ENCODE results near the gene B4GALNT4.
"Not testable (repeated sequence)": the region's sequence is repeated elsewhere in the genome, so short reads cannot be mapped to it uniquely, and the experiment has no call there.

The B4GALNT4 gene

GRCh38 chr11:387193-387793 lies 18.0 kb downstream of the B4GALNT4 start:
- no peak overlapping the region for H3K4me3 ChIP-seq (ENCODE audit: low read length)
- no peak for DNase-seq (ENCODE audit: low read depth)
- TF ChIP-seq CTCF (conservative IDR thresholded peaks at IDR 0.05; ENCODE audit: low read depth, low read length), result no peak

DNA sequence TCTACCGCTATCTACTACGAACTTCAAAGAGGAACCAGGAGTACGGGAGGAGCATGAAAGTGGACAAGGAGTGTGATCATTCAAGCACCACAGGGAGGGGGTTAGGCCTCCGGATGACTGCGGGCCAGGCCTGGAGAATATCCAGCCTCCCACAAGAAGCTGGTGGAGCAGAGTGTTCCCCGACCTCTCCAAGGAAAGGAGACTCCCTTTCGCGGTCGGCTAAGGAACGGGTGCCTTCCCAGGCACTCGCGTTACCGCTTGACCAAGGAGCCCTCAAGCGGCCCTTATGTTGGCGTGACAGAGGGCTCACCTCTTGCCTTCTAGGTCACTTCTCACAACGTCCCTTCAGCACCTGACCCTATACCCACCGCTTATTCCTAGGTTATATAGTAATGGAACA lies 20.1 kb downstream of the B4GALNT4 start:
- not testable (repeated sequence) for H3K4me3 ChIP-seq (ENCODE audit: low read length); DNase-seq (ENCODE audit: low read depth)

DNA sequence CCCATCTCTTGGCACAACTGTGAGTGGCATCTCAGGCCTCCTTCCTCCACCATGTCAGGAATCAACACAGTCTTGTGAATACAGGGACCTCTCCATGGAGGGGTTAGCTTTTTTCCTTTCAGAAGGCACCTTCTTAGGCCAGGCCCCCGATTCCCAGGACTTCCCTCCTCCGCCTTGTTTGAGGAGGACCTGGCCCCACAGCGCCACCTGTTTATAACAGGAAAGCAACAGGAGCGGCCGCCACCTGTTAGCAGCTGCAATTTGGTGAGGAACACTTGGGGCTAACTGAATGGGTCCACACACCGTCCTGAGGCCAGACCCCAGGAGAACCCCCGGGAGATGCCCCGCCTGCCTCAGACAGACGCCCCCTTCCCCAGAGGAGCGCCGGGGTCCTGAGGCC lies 20.9 kb downstream of the B4GALNT4 start:
- no peak overlapping the region for H3K4me3 ChIP-seq (ENCODE audit: low read length)
- TF ChIP-seq CTCF (conservative IDR thresholded peaks at IDR 0.05; ENCODE audit: low read depth, low read length), result peak; percentile 23
- DNase-seq (ENCODE audit: low read depth), result no peak

DNA sequence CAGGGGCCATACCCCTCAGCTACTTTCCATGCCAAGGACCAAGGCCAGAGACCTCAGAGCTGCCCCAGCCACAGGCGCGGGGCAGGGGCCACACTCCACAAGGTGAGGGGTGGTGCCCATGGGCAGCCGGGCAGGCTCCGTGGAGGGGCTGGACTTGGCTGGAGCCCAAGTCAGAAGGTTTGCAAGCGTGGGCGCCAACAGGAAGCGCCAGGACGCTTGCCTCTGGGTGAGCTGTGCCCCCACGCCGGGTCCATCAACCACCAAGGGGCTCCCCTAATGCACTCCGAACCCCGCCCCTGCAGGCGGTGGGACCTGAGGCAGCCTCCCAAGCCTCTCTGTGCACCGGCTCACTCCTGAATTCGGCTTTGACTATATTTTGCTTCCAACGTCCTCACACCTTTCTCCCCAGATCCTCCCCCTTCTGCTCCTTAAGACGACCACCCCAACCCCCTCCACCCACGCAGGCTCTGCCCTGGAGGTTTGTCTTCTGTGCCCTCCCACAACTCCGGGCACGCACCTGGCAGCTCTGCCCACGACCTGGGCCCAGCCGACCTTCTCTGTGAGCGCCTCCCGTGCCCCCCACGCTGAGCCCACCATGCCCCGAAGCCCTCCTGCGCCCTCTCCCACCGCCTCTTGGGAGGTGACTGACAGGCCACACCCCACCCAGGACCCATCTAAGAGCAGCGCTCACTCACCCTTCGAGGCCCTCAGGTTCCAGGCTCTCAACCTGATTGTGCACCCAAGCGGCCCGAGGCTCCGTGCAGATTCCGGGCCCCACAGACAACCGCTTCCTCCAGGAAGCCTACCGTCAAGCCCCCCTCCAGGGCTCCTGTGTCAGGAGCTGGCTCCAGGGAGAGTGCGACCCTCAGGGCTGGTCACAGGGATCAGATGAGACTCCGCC lies 22.1 kb downstream of the B4GALNT4 start:
- no peak for TF ChIP-seq CTCF (conservative IDR thresholded peaks at IDR 0.05; ENCODE audit: low read depth, low read length)
- no peak overlapping the region for H3K4me3 ChIP-seq (ENCODE audit: low read length)
- DNase-seq (ENCODE audit: low read depth), result no peak

- no peak overlapping the region for H3K4me3 ChIP-seq (ENCODE audit: low read length)
- DNase-seq (ENCODE audit: low read depth), result no peak
- TF ChIP-seq CTCF (conservative IDR thresholded peaks at IDR 0.05; ENCODE audit: low read depth, low read length), result no peak
Observed at GRCh38 chr11:392102-392777, 22.9 kb downstream of the B4GALNT4 start.

DNA sequence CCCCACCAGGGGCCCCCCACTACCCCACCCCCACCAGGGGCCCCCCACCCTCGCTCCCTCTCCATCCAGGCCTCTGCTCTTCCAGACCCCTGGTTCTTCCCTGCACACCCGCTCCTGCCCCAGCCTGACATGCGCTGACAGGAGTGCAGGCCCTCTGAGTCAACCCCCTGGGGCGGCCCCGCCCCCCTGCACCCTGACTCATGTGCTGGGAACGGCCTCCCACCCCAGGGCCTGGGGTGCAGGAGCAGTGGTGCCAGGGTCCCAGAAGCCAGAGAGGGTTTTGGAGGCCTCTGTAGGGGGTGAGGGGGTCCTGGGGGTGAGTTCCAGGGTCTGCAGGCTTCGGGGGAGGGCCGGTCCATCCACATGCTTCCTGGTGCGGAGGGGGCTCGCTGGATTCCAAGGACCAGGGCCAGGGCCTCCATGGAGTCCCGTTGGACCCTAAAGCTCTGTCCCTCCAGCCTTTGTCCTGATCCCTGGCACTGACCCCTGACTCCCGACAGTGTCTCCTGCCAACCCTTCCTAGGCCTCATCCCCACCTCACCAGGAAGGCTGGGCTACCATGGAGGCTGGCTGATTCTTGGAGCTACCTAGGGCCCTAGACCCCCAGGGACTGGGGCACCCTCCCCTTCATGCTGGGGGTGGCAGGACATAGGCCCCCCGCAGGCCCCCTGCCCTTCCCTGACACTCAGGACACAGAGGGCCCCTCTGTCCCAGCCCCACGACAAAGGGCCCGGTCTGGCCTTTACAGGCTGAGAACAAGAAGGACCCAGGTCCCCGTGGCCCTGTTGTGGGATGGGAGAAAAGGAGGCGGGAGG lies 24.1 kb downstream of the B4GALNT4 start:
- no peak for DNase-seq (ENCODE audit: low read depth)
- no peak overlapping the region for H3K4me3 ChIP-seq (ENCODE audit: low read length)
- TF ChIP-seq CTCF (conservative IDR thresholded peaks at IDR 0.05; ENCODE audit: low read depth, low read length), result no peak

Measured in retinal pigment epithelial cell (primary cell).